H9 (cell line): ENCODE measurements around the gene SPATA31E1. TPM values are rescaled to one million over a fixed set of nuclear protein-coding genes. Genes with fewer than 3 reads are reported as not detected.
"Not testable (repeated sequence)": the region's sequence is repeated elsewhere in the genome, so short reads cannot be mapped to it uniquely, and the experiment has no call there.

Experiments
- DNase-seq: peaks from one replicate; pipeline ENCODE4 v3.0.0-alpha.2; 2017
- H2AFZ ChIP-seq: one replicate; pipeline ENCODE4 v1.6.1; 2013; ENCODE audit warnings: mild to moderate bottlenecking, low read length, control low read depth, moderate library complexity
- H2AK5ac ChIP-seq: 2 replicates; pipeline ENCODE4 v1.6.1; 2013; ENCODE audit warnings: low read length, control low read depth, mixed read lengths; ENCODE audit not compliant: insufficient read length
- H2BK120ac ChIP-seq: one replicate; pipeline ENCODE4 v1.6.1; 2013; ENCODE audit warnings: low read depth, mild to moderate bottlenecking, low read length, control low read depth, inconsistent platforms; ENCODE audit not compliant: poor library complexity, severe bottlenecking
- H2BK12ac ChIP-seq: 2 replicates; pipeline ENCODE4 v1.6.1; 2013; ENCODE audit warnings: low read length, control low read depth, mixed read lengths, low read depth; ENCODE audit not compliant: insufficient read length
- H2BK15ac ChIP-seq: 2 replicates; pipeline ENCODE4 v1.6.1; 2013; ENCODE audit warnings: low read depth, low read length, control low read depth
- H2BK20ac ChIP-seq: one replicate; pipeline ENCODE4 v1.6.1; 2013; ENCODE audit warnings: low read depth, mild to moderate bottlenecking, low read length, control low read depth, inconsistent platforms; ENCODE audit not compliant: poor library complexity, severe bottlenecking
- H2BK5ac ChIP-seq: 2 replicates; pipeline ENCODE4 v1.6.1; 2013; ENCODE audit warnings: low read length, control low read depth, mixed read lengths; ENCODE audit not compliant: insufficient read length
- H3K14ac ChIP-seq: 2 replicates; pipeline ENCODE4 v1.6.1; 2013; ENCODE audit warnings: low read length, control low read depth; ENCODE audit not compliant: insufficient read depth
- H3K18ac ChIP-seq: 2 replicates; pipeline ENCODE4 v1.6.1; 2013; ENCODE audit warnings: low read depth, mild to moderate bottlenecking, mixed read lengths, low read length, control low read depth; ENCODE audit not compliant: insufficient read length
- H3K23ac ChIP-seq: 2 replicates; pipeline ENCODE4 v1.6.1; 2013; ENCODE audit warnings: low read length, control low read depth, mixed read lengths, low read depth; ENCODE audit not compliant: insufficient read length
- H3K23me2 ChIP-seq: 2 replicates; pipeline ENCODE4 v1.6.1; 2013; ENCODE audit warnings: low read depth, mild to moderate bottlenecking, mixed read lengths, low read length, control low read depth; ENCODE audit not compliant: insufficient read length, poor library complexity, severe bottlenecking
- H3K27ac ChIP-seq: 2 replicates; pipeline ENCODE4 v1.5.1; 2013; ENCODE audit warnings: low read length, control low read depth, mixed read lengths, low read depth; ENCODE audit not compliant: insufficient read length
- H3K27me3 ChIP-seq: 2 replicates; pipeline ENCODE4 v1.6.1; 2013; ENCODE audit warnings: low read length, control low read depth, inconsistent platforms; ENCODE audit not compliant: insufficient read depth
- H3K4ac ChIP-seq: 2 replicates; pipeline ENCODE4 v1.6.1; 2013; ENCODE audit warnings: low read depth, mild to moderate bottlenecking, control low read depth, inconsistent platforms, low read length, moderate library complexity
- H3K4me1 ChIP-seq: 2 replicates; pipeline ENCODE4 v1.6.1; 2013; ENCODE audit warnings: low read length, control low read depth, inconsistent platforms; ENCODE audit not compliant: insufficient read depth
- H3K4me2 ChIP-seq: 2 replicates; pipeline ENCODE4 v1.6.1; 2013; ENCODE audit warnings: low read length, control low read depth, mixed read lengths; ENCODE audit not compliant: insufficient read length, insufficient read depth
- H3K56ac ChIP-seq: 2 replicates; pipeline ENCODE4 v1.6.1; 2013; ENCODE audit warnings: low read depth, mild to moderate bottlenecking, mixed read lengths, low read length, control low read depth; ENCODE audit not compliant: insufficient read length
- H3K79me1 ChIP-seq: 2 replicates; pipeline ENCODE4 v1.6.1; 2013; ENCODE audit warnings: low read depth, mild to moderate bottlenecking, moderate library complexity, low read length, control low read depth, inconsistent platforms; ENCODE audit not compliant: insufficient read depth, poor library complexity, severe bottlenecking
- H3K79me2 ChIP-seq: 2 replicates; pipeline ENCODE4 v1.6.1; 2013; ENCODE audit warnings: low read length, control low read depth, inconsistent platforms; ENCODE audit not compliant: insufficient read depth
- H3K9ac ChIP-seq: 2 replicates; pipeline ENCODE4 v1.6.1; 2013; ENCODE audit warnings: low read length, control low read depth, mixed read lengths; ENCODE audit not compliant: insufficient read length; ENCODE audit errors: extremely low read depth
- H3K9me3 ChIP-seq: one replicate; pipeline ENCODE4 v1.6.1; 2013; ENCODE audit warnings: low read depth, low read length, inconsistent platforms; ENCODE audit not compliant: control insufficient read depth
- H3T11ph ChIP-seq: one replicate; pipeline ENCODE4 v1.6.1; 2013; ENCODE audit warnings: mild to moderate bottlenecking, low read length, control low read depth, inconsistent platforms
- H4K20me1 ChIP-seq: one replicate; pipeline ENCODE4 v1.6.1; 2013; ENCODE audit not compliant: control insufficient read depth, insufficient read length, insufficient read depth
- H4K5ac ChIP-seq: 2 replicates; pipeline ENCODE4 v1.6.1; 2013; ENCODE audit warnings: low read depth, mild to moderate bottlenecking, mixed read lengths, low read length, control low read depth; ENCODE audit not compliant: insufficient read length
- H4K8ac ChIP-seq: replicated peaks from 2 replicates; pipeline ENCODE4 v1.6.1; 2013; ENCODE audit warnings: low read length, control low read depth, mixed read lengths, low read depth; ENCODE audit not compliant: insufficient read length
- H4K91ac ChIP-seq: 2 replicates; pipeline ENCODE4 v1.6.1; 2013; ENCODE audit warnings: low read depth, mild to moderate bottlenecking, moderate library complexity, mixed read lengths, low read length, control low read depth; ENCODE audit not compliant: insufficient read length
- H3K27ac Mint-ChIP-seq, 3 experiments: 2 replicates in 2 of 3; 3 replicates in 1 of 3; pipeline ENCODE4 v1.8.0; 2020 to 2021; ENCODE audit warnings: mixed read lengths in 3 of 3, mild to moderate bottlenecking in 1 of 3, moderate library complexity in 1 of 3
- H3K27me3 Mint-ChIP-seq: 2 replicates; pipeline ENCODE4 v1.8.0; 2021; ENCODE audit warnings: low read depth, mild to moderate bottlenecking, moderate library complexity, mixed read lengths
- H3K36me3 Mint-ChIP-seq, 3 experiments: 2 replicates in 2 of 3; 3 replicates in 1 of 3; pipeline ENCODE4 v1.8.0; 2020 to 2021; ENCODE audit warnings: low read depth in 3 of 3, mixed read lengths in 3 of 3; ENCODE audit not compliant: insufficient read depth in 1 of 3
- H3K4me1 Mint-ChIP-seq, 2 experiments: 2 replicates each; pipeline ENCODE4 v1.8.0; 2020; ENCODE audit warnings: mixed read lengths in 2 of 2
- H3K4me3 Mint-ChIP-seq, 2 experiments: 2 replicates in 1 of 2; 3 replicates in 1 of 2; pipeline ENCODE4 v1.8.0; 2020 to 2021; ENCODE audit warnings: mild to moderate bottlenecking in 2 of 2, mixed read lengths in 2 of 2, moderate library complexity in 1 of 2
- H3K9me3 Mint-ChIP-seq, 2 experiments: 2 replicates in 1 of 2; 3 replicates in 1 of 2; pipeline ENCODE4 v1.8.0; 2020; ENCODE audit warnings: mild to moderate bottlenecking in 2 of 2, mixed read lengths in 2 of 2, moderate library complexity in 1 of 2
- CTCF ChIP-seq: fragments of 200-600 bp; sonication (generic); conservative IDR thresholded peaks from 3 replicates; pipeline ENCODE4 v1.8.0; 2021; ENCODE audit warnings: antibody characterized with exemption, mild to moderate bottlenecking
- WGBS: extraction: QIAGEN DNeasy Blood & Tissue Kit; methylation state at CpG from one replicate; pipeline ENCODE4 v1.1.7; 2013; ENCODE audit warnings: missing lambda C conversion rate, low lambda C conversion rate, mixed read lengths; ENCODE audit not compliant: insufficient read length; ENCODE audit errors: extremely low coverage; 5-methylcytosine and 5-hydroxymethylcytosine counted together
- total RNA-seq: library from RNA; stranded (reverse); gene quantifications from 2 replicates; pipeline ENCODE4 v1.2.1, GENCODE V29; 2021

The SPATA31E1 gene
- total RNA-seq, 1 experiment from 2014 or later: 0.09 TPM

GRCh38 chr9:87898151-87898550 lies 15.5 kb downstream of the SPATA31E1 start:
- H2AK5ac ChIP-seq: no peak overlapping the region
- H3K27ac Mint-ChIP-seq: no peak overlapping the region
- no peaks in the 10 kb centered on the region for H4K20me1 ChIP-seq
- H3K27me3 Mint-ChIP-seq: peaks cover under 1% of the 10 kb centered on the region; the same call in 1 of the 2 replicates
- H2AFZ ChIP-seq: no peak overlapping the region
- H3K9me3 ChIP-seq: no peaks in the 10 kb centered on the region
- TF ChIP-seq CTCF: no peak
- no peak overlapping the region for H3K23ac ChIP-seq
- H3K79me2 ChIP-seq: no peaks in the 10 kb centered on the region
- no peak overlapping the region for H2BK20ac ChIP-seq
- H3K9me3 Mint-ChIP-seq: peaks cover 26 to 27% of the 10 kb centered on the region in 2 experiments
- H3K56ac ChIP-seq: no peak overlapping the region
- H4K8ac ChIP-seq: no peak overlapping the region
- no peaks in the 10 kb centered on the region for H3K4me1 Mint-ChIP-seq
- peaks cover 9 to 19% (median 13%) of the 10 kb centered on the region in 3 experiments; a peak in 6 of 7 replicates for H3K36me3 Mint-ChIP-seq
- H3K14ac ChIP-seq: no peak overlapping the region
- no peaks in the 10 kb centered on the region for H3K4me1 ChIP-seq
- H3K27ac ChIP-seq: no peak overlapping the region
- no peaks in the 10 kb centered on the region for H3K79me1 ChIP-seq
- H2BK5ac ChIP-seq: no peak overlapping the region
- H2BK15ac ChIP-seq: no peak overlapping the region
- no peak overlapping the region for H4K5ac ChIP-seq
- H3K4me3 Mint-ChIP-seq: no peak overlapping the region
- H3K4ac ChIP-seq: no peak overlapping the region
- H3K23me2 ChIP-seq: no peaks in the 10 kb centered on the region
- DNase-seq: no peak
- no peak overlapping the region for H2BK12ac ChIP-seq
- H3K4me2 ChIP-seq: no peak overlapping the region
- H4K91ac ChIP-seq: no peak overlapping the region
- H3K18ac ChIP-seq: no peak overlapping the region
- no peak overlapping the region for H2BK120ac ChIP-seq
- no peaks in the 10 kb centered on the region for H3K27me3 ChIP-seq
- no peak overlapping the region for H3K9ac ChIP-seq
- H3T11ph ChIP-seq: no peak overlapping the region

- peaks cover 47 to 49% of the 10 kb centered on the region in 2 experiments for H3K9me3 Mint-ChIP-seq
- WGBS: no CpG with 5 or more reads among the region's 11 CpGs
- not testable (repeated sequence) for H2BK15ac ChIP-seq
These were observed 19.7 kb downstream of the SPATA31E1 start for GRCh38 chr9:87902371-87902770.

More at GRCh38 chr9:87902371-87902770, 19.7 kb downstream of the SPATA31E1 start:
- not testable (repeated sequence) for H3K23me2 ChIP-seq, H4K91ac ChIP-seq, H3K9me3 ChIP-seq, H3K27me3 ChIP-seq, H3K27ac ChIP-seq, H2BK5ac ChIP-seq, H3K9ac ChIP-seq, H3K79me1 ChIP-seq, H3T11ph ChIP-seq, H3K27ac Mint-ChIP-seq, H3K23ac ChIP-seq, DNase-seq, H2BK120ac ChIP-seq, H3K4ac ChIP-seq, H3K4me3 Mint-ChIP-seq, H2AFZ ChIP-seq, H4K8ac ChIP-seq, H3K18ac ChIP-seq, H3K4me1 Mint-ChIP-seq, H2BK12ac ChIP-seq, H4K20me1 ChIP-seq, H3K4me1 ChIP-seq, H4K5ac ChIP-seq, H3K79me2 ChIP-seq, H3K56ac ChIP-seq, H3K14ac ChIP-seq, H2AK5ac ChIP-seq, H2BK20ac ChIP-seq, H3K4me2 ChIP-seq
- Mint-ChIP-seq H3K36me3 (peaks cover 11 to 28% (median 21%) of the 10 kb centered on the region in 3 experiments), H3K27me3 (peaks cover 10% of the 10 kb centered on the region)
